Measurements from ENCODE around the gene IL1R2. TPM values are rescaled to one million over a fixed set of nuclear protein-coding genes. Genes with fewer than 3 reads are reported as not detected.

IL1R2 gene
- total and polyA plus RNA-seq, 9 of the 15 experiments (the other 6 are each of a cell fraction or from before 2014, with no cell fraction given): 0.13 TPM; not detected in 8

GRCh38 chr2:102063941-102064678, 72.3 kb downstream of the IL1R2 start (continued):
- TF ChIP-seq UBTF (IDR thresholded peaks at IDR 0.05; ENCODE audit: borderline replicate concordance in 1 of 2, low read depth in 2 of 2, low read length in 2 of 2) (no peak), TFAP4 (CRISPR knock-in tag; IDR thresholded peaks at IDR 0.05; ENCODE audit: borderline replicate concordance) (peak; percentile 81), THRB (CRISPR knock-in tag; conservative IDR thresholded peaks at IDR 0.05) (no peak), ARHGAP35 (IDR thresholded peaks at IDR 0.05; ENCODE audit: partially characterized antibody) (no peak), PHF20 (IDR thresholded peaks at IDR 0.05; ENCODE audit: partially characterized antibody) (no peak), ASH1L (IDR thresholded peaks at IDR 0.05; ENCODE audit: borderline replicate concordance, low read depth, partially characterized antibody) (no peak), DEAF1 (CRISPR knock-in tag; IDR thresholded peaks at IDR 0.05) (no peak), PTBP1 (IDR thresholded peaks at IDR 0.05; ENCODE audit: low read depth, low read length) (no peak), FOXK2 (conservative IDR thresholded peaks at IDR 0.05 in 1 of 2, IDR thresholded peaks at IDR 0.05 in 1 of 2; ENCODE audit: low read depth in 2 of 2) (0 out of 4 replicates have a peak, but pooled peaks of 1 of the 2 experiments have one; percentile 30), PTRF (tag; IDR thresholded peaks at IDR 0.05) (no peak), GABPB2 (CRISPR knock-in tag; conservative IDR thresholded peaks at IDR 0.05) (no peak)

All from K562 (cell line).